Stomach (tissue), 9 donors: ENCODE results near the gene HEXD. TPM values are rescaled to one million over a fixed set of nuclear protein-coding genes. Genes with fewer than 3 reads are reported as not detected.

Experiments
- DNase-seq, 2 donors: peaks; one replicate each; pipeline versions ENCODE4 v3.0.0 to v3.0.0-alpha.2; 2013 to 2019
- H3K27ac ChIP-seq, 5 donors: fragments of 200-600 bp in 4 of 5; sonication (generic) in 4 of 5; one replicate each; pipeline ENCODE4 v1.5.1; 2013 to 2019; ENCODE audit warnings: mild to moderate bottlenecking in 1 of 5, moderate library complexity in 1 of 5
- H3K27me3 ChIP-seq, 3 donors: fragments of 200-600 bp; sonication (generic); one replicate each; pipeline ENCODE4 v1.5.1; 2017 to 2019; ENCODE audit warnings: mixed run types in 1 of 3
- H3K36me3 ChIP-seq, 4 donors: fragments of 200-600 bp; sonication (generic); 1 replicate in 3 of 4; 2 replicates in 1 of 4; pipeline ENCODE4 v1.5.1; 2016 to 2019
- H3K4me1 ChIP-seq, 4 donors: fragments of 200-600 bp; sonication (generic); one replicate each; pipeline ENCODE4 v1.5.1; 2016 to 2019
- H3K4me3 ChIP-seq, 4 donors: fragments of 200-600 bp; sonication (generic) in 3 of 4; one replicate each; pipeline ENCODE4 v1.5.1; 2016 to 2019; ENCODE audit warnings: mild to moderate bottlenecking in 1 of 4
- H3K9me3 ChIP-seq, 4 donors: fragments of 200-600 bp; sonication (generic); one replicate each; pipeline ENCODE4 v1.5.1; 2016 to 2019
- EP300 ChIP-seq: sonication (generic); formaldehyde crosslinking; IDR thresholded peaks from one replicate; pipeline ENCODE4 v1.6.1; 2017; ENCODE audit warnings: antibody characterized with exemption
- POLR2A ChIP-seq, 4 donors: fragments of 450-650 bp; IDR thresholded peaks; one replicate each; pipeline ENCODE4 v1.6.1; 2016; ENCODE audit warnings: antibody characterized with exemption in 4 of 4, control low read depth in 2 of 4, mild to moderate bottlenecking in 1 of 4, moderate library complexity in 1 of 4
- POLR2AphosphoS5 ChIP-seq, 3 donors: sonication (generic); formaldehyde crosslinking; IDR thresholded peaks; one replicate each; pipeline ENCODE4 v1.6.1; 2016; ENCODE audit warnings: antibody characterized with exemption in 3 of 3
- WGBS, 5 donors: extraction: QIAGEN DNeasy Blood & Tissue Kit in 3 of 5; methylation state at CpG; one replicate each; pipeline versions ENCODE4 v1.1.5 to v1.1.7; 2013 to 2018; 5-methylcytosine and 5-hydroxymethylcytosine counted together
- intact Hi-C: fragments of 100-400 bp; cut with DNase I; formaldehyde crosslinking; loops from one replicate; pipeline ENCODE4 v1.15.1; 2023; ENCODE audit warnings: low total_unique reads
- polyA plus RNA-seq, 3 donors: library from polyadenylated mRNA; stranded (reverse); fragments of 200-250 nt; gene quantifications; one replicate each; pipeline ENCODE4 v1.2.3, GENCODE V29; 2013
- small RNA-seq, 4 donors: library from RNA; depleted of rRNA; stranded (forward); fragments of <200 nt; gene quantifications; one replicate each; pipeline ENCODE3, GENCODE V24; 2016
- total RNA-seq, 5 donors: library from RNA; depleted of rRNA; stranded (reverse); fragments of >200 nt; gene quantifications; one replicate each; pipeline versions ENCODE4 v1.1.0 to v1.2.3, GENCODE V29; 2014 to 2016
- TF ChIP-seq, protein P1 (sequence below), 7 experiments: fragments of 450-650 bp in 4 of 7; fragments of 200-600 bp in 3 of 7; sonication (generic) in 3 of 7; IDR thresholded peaks; one replicate each; pipeline ENCODE4 v1.5.1; 2016 to 2019; ENCODE audit warnings: antibody characterized with exemption in 7 of 7, control low read depth in 2 of 7, mild to moderate bottlenecking in 1 of 7
- donor health status: healthy with polysubstance abuse.
- donor health status: Bipolar disorder and iron deficiency.
- donor health status: healthy.

The HEXD gene
- total and polyA plus RNA-seq, 8 donors: 13.8 to 212 (median 102) TPM

GRCh38 chr17:82490512-82491195, 72.5 kb downstream of the HEXD start:
- peaks cover 6 to 39% (median 25%) of the 10 kb centered on the region in 4 donors for H3K4me1 ChIP-seq
- H3K27me3 ChIP-seq: no peaks in the 10 kb centered on the region
- no peak overlapping the region for H3K27ac ChIP-seq
- TF ChIP-seq POLR2A (IDR thresholded peaks at IDR 0.05) (no peak), EP300 (no peak), POLR2AphosphoS5 (IDR thresholded peaks at IDR 0.05) (no peak)
- TF ChIP-seq, protein P1, sequence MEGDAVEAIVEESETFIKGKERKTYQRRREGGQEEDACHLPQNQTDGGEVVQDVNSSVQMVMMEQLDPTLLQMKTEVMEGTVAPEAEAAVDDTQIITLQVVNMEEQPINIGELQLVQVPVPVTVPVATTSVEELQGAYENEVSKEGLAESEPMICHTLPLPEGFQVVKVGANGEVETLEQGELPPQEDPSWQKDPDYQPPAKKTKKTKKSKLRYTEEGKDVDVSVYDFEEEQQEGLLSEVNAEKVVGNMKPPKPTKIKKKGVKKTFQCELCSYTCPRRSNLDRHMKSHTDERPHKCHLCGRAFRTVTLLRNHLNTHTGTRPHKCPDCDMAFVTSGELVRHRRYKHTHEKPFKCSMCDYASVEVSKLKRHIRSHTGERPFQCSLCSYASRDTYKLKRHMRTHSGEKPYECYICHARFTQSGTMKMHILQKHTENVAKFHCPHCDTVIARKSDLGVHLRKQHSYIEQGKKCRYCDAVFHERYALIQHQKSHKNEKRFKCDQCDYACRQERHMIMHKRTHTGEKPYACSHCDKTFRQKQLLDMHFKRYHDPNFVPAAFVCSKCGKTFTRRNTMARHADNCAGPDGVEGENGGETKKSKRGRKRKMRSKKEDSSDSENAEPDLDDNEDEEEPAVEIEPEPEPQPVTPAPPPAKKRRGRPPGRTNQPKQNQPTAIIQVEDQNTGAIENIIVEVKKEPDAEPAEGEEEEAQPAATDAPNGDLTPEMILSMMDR (IDR thresholded peaks at IDR 0.05): no peak
- 67 to 82% (median 78%) methylated on average over 19 to 25 of the region's 25 CpGs for WGBS, 5 donors
- intact Hi-C loops: loop anchor here (10.0 kb wide), 1 partner anchor 64 kb away; no protein-coding TSS in a partner anchor
- H3K9me3 ChIP-seq: no peaks in the 10 kb centered on the region
- H3K36me3 ChIP-seq: peaks cover 20 to 40% (median 39%) of the 10 kb centered on the region in 4 donors
- peak in 1 of 2 donors; percentile 45 for DNase-seq
- H3K4me3 ChIP-seq: no peak overlapping the region

GRCh38 chr17:82491196-82491530, 73.0 kb downstream of the HEXD start:
- Histone ChIP-seq H3K9me3 (no peaks in the 10 kb centered on the region), H3K27me3 (no peaks in the 10 kb centered on the region), H3K4me1 (peaks cover 6 to 44% (median 26%) of the 10 kb centered on the region in 4 donors), H3K27ac (no peak overlapping the region), H3K36me3 (peaks cover 14 to 35% (median 34%) of the 10 kb centered on the region in 4 donors), H3K4me3 (no peak overlapping the region)
- no peak for DNase-seq
- TF ChIP-seq POLR2A (IDR thresholded peaks at IDR 0.05) (no peak), POLR2AphosphoS5 (IDR thresholded peaks at IDR 0.05) (no peak), EP300 (no peak)
- TF ChIP-seq, protein P1 (IDR thresholded peaks at IDR 0.05): no peak
- 89 to 94% (median 90%) methylated on average over 10 of the region's 10 CpGs for WGBS, 5 donors
- intact Hi-C loops: loop anchor here (10.0 kb wide), 1 partner anchor 64 kb away; no protein-coding TSS in a partner anchor

DNA sequence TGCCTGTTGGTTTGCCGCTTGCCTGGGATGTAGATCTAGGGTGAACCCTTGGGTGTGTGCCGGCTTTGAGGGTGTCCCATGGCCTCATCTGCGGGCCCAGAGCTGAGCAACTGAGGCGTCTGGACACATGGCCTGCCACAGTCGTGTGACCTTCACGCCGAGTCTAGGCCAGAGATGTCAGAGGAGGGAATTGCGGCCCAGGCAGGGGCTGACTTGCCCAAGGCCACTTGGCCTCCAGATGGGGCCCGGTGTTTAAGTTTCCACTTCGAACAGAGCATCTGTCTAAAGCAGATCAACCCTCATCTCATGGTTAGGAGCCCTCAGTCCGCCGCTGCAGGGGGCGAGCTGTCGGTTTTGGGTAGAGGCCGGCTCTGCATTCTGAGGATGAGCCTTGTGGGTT, 73.4 kb downstream of the HEXD start:
- TF ChIP-seq POLR2A (IDR thresholded peaks at IDR 0.05): no peak
- no peak for TF ChIP-seq EP300
- TF ChIP-seq POLR2AphosphoS5 (IDR thresholded peaks at IDR 0.05): no peak
- TF ChIP-seq, protein P1 (IDR thresholded peaks at IDR 0.05): no peak
- intact Hi-C loops: loop anchor here (10.0 kb wide), 1 partner anchor 63 kb away; no protein-coding TSS in a partner anchor
- Histone ChIP-seq H3K36me3 (peaks cover 11 to 31% (median 30%) of the 10 kb centered on the region in 4 donors), H3K27me3 (no peaks in the 10 kb centered on the region), H3K27ac (no peak overlapping the region), H3K4me3 (no peak overlapping the region), H3K4me1 (peaks cover 7 to 47% (median 29%) of the 10 kb centered on the region in 4 donors), H3K9me3 (no peaks in the 10 kb centered on the region)
- 81 to 98% (median 91%) methylated on average over 11 to 15 of the region's 15 CpGs for WGBS, 5 donors
- DNase-seq: no peak

Small RNA genes lying within 50 kb of the gene (small RNA-seq; reads per million reads assigned to genes)
- gene RF00019: 0 reads per million in 4 donors

Other genes starting within 250 kb of the HEXD start
- gene CCDC57, start 205.5 kb upstream of the HEXD start, total RNA-seq: 100 to 1,000 TPM in 1 of 5 donors, 10 to 100 TPM in 4; 43.9 to 166 (median 90.6) TPM
- gene CCDC57, start 205.5 kb upstream of the HEXD start, polyA plus RNA-seq: 10 to 100 TPM; 50.9 to 75.5 (median 72.5) TPM
- 10 to 100 TPM; 29.2 to 87.9 (median 53.3) TPM for gene SLC16A3, start 189.3 kb upstream of the HEXD start, total RNA-seq
- gene SLC16A3, start 189.3 kb upstream of the HEXD start, polyA plus RNA-seq: 10 to 100 TPM in 2 of 3 donors, 1 to 10 TPM in 1; 4.9 to 39.8 (median 20.4) TPM
- 100 to 1,000 TPM in 4 of 5 donors, 10 to 100 TPM in 1; 58.0 to 180 (median 140) TPM for gene CSNK1D, start 144.6 kb upstream of the HEXD start, total RNA-seq
- gene CSNK1D, start 144.6 kb upstream of the HEXD start, polyA plus RNA-seq: 10 to 100 TPM; 55.9 to 66.7 (median 65.4) TPM
- 1 to 10 TPM in 2 of 5 donors, not detected in 3; 2.0 to 4.3 TPM for gene CD7, start 100.7 kb upstream of the HEXD start, total RNA-seq
- gene CD7, start 100.7 kb upstream of the HEXD start, polyA plus RNA-seq: 1 to 10 TPM; 2.1 to 8.6 (median 3.7) TPM
- 10 to 100 TPM in 2 of 5 donors, 1 to 10 TPM in 3; 1.8 to 48.8 (median 6.7) TPM for gene SECTM1, start 84.6 kb upstream of the HEXD start, total RNA-seq
- 10 to 100 TPM in 2 of 3 donors, 1 to 10 TPM in 1; 9.3 to 23.1 (median 10.2) TPM for gene SECTM1, start 84.6 kb upstream of the HEXD start, polyA plus RNA-seq
- not detected for gene TEX19, start 59.1 kb upstream of the HEXD start, total RNA-seq
- not detected for gene TEX19, start 59.1 kb upstream of the HEXD start, polyA plus RNA-seq
- gene UTS2R, start 46.6 kb upstream of the HEXD start, total RNA-seq: not detected
- not detected for gene UTS2R, start 46.6 kb upstream of the HEXD start, polyA plus RNA-seq
- 10 to 100 TPM; 10.5 to 30.4 (median 23.2) TPM for gene OGFOD3, start 239 bp downstream of the HEXD start, total RNA-seq
- 10 to 100 TPM; 13.9 to 17.3 (median 15.3) TPM for gene OGFOD3, start 239 bp downstream of the HEXD start, polyA plus RNA-seq
- gene CYBC1, start 32.4 kb downstream of the HEXD start, total RNA-seq: 100 to 1,000 TPM in 2 of 5 donors, 10 to 100 TPM in 3; 41.5 to 196 (median 53.0) TPM
- gene CYBC1, start 32.4 kb downstream of the HEXD start, polyA plus RNA-seq: 10 to 100 TPM; 35.9 to 43.4 (median 40.3) TPM
- 10 to 100 TPM; 29.4 to 83.9 (median 36.2) TPM for gene NARF, start 40.4 kb downstream of the HEXD start, total RNA-seq
- gene NARF, start 40.4 kb downstream of the HEXD start, polyA plus RNA-seq: 10 to 100 TPM; 71.9 to 78.2 (median 78.1) TPM
- 10 to 100 TPM; 31.7 to 71.8 (median 36.7) TPM for gene FOXK2, start 101.4 kb downstream of the HEXD start, total RNA-seq
- 10 to 100 TPM; 12.8 to 15.6 (median 15.0) TPM for gene FOXK2, start 101.4 kb downstream of the HEXD start, polyA plus RNA-seq
- 100 to 1,000 TPM in 2 of 5 donors, 10 to 100 TPM in 3; 75.3 to 108 (median 92.9) TPM for gene WDR45B, start 230.1 kb downstream of the HEXD start, total RNA-seq
- 10 to 100 TPM; 62.8 to 70.7 (median 62.9) TPM for gene WDR45B, start 230.1 kb downstream of the HEXD start, polyA plus RNA-seq